ENCODE data around the gene ARHGAP18.
"Not testable (repeated sequence)": the region's sequence is repeated elsewhere in the genome, so short reads cannot be mapped to it uniquely, and the experiment has no call there.

The ARHGAP18 gene

GRCh38 chr6:129607581-129608186, 102.3 kb downstream of the ARHGAP18 start:
- DNase-seq, result no peak

DNA sequence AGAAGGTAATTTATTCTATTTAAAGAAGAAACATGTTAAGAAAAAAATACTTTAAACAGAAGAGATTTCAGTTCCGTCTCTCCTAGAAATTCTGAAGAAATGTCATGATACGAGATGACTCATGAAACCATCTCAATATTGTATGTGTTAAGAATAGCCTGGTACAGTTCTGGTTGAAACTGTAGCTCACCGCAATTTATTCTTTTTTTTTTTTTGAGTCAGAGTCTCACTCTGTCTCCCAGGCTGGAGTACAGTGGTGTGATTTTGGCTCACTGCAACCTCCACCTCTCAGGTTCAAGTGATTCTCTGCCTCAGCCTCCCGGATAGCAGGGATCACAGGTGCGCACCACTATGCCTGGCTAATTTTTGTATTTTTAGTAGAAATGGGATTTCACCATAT, 103.3 kb downstream of the ARHGAP18 start:
- DNase-seq, result no peak

DNA sequence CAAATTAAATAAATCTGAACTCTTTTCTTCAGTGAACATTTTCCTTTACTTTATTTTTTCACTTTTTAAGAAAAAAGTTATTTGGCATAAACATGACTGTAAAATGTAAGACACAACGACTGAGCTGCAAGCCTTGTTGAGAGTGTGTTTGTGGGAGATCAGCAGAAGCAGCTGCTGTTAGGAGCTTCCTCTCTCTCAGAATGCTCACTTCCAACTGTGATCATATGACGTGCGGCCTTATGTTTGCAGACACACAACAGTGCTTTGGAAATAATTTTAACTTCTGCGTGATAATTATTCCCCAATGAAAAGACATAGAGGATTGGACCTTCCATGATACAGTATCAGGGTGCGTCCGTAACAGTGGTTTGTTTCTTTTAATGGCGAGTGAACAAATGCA, 104.0 kb downstream of the ARHGAP18 start:
- DNase-seq, result no peak

- no peak for DNase-seq
Measured at GRCh38 chr6:129605095-129605494, 104.9 kb downstream of the ARHGAP18 start.

DNA sequence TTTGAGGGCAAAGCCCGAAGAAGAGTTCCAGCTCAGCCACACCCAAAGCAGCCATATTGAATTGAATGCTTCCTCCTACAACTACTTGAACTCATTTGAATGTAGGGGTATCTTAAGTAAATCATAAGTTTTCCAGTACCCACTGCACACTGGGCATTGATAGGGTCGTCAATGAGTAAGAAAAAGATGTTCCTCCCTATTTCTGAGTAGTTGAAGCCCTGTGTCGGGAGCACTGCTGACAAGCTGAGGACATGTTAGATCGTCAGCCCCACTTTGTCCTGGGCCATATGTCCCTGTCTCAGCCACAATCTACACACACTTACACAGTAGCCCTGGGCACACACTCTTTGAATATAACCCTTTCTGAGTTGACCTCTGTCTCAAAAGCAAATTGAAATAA, 105.7 kb downstream of the ARHGAP18 start:
- no peak for DNase-seq

DNA sequence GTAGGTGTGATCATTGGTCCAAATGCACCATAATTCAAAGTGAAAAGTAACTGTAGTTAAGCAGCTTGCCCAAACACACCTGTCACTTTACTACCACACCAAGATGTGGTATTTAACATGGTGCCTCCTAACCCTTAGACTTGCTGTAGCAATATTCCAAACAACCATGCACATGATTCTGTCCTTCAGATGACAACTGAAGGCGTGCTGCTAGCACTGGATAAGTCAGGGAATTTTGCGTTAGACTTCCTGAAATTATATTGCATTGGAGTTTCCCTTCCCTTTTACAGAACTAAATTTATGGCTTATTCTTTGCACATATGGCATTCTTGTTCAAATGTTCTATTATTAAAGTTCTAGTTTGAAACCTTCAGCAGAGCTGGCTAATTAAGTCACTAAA, 106.2 kb downstream of the ARHGAP18 start:
- no peak for DNase-seq

GRCh38 chr6:129601323-129601722, 108.7 kb downstream of the ARHGAP18 start:
- no peak for DNase-seq

DNA sequence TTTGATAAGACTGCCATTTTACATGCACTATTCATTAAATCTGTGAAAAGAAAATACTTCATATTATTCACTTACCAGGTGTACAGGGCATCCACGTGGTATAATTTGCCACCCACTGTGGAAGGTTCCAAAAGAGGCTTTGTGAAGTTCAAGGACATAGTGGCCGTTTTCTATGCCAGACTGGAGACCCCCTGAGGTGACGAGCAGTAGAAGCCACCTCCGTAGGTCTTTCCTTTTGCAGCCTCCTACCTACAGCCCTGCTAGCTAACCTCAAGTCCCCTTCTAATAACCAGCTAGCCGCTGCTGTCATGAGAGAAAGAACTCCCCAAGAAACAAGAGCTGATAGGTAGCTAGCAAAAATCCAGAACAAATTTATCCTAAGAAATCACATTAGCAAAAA, 110.5 kb downstream of the ARHGAP18 start:
- no peak for DNase-seq

GRCh38 chr6:129598244-129599187, 111.5 kb downstream of the ARHGAP18 start:
- no peak for DNase-seq

DNA sequence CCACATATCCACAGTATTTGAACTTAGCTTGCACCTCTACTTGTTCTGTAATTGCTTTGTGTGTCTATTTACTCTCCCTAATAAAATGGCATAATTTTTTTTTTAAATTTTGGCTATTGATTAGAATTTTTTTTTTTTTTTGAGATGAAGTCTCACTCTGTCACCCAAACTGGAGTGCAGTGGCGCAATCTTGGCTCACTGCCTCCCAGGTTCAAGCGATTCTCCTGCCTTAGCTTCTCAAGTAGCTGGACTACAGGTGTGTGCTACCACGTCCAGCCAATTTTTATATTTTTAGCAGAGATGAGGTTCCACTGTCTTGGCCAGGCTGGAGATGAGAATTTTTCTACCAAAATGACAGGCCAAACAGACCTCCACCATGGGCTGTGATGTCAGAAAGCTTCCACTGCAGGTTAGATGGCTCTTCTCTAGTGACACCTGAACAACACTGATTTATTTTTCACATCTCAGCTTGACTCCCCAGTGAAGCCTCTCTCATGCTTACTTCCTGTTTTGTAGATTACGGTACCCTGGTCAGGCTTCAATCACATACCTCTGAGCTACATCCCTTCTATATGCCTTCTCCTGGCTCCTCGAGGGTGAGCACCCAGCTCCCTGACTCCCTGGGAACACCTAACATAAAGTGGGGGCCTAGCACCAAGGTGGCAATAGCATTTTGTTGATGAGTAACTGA, 112.8 kb downstream of the ARHGAP18 start:
- no peak for DNase-seq

DNA sequence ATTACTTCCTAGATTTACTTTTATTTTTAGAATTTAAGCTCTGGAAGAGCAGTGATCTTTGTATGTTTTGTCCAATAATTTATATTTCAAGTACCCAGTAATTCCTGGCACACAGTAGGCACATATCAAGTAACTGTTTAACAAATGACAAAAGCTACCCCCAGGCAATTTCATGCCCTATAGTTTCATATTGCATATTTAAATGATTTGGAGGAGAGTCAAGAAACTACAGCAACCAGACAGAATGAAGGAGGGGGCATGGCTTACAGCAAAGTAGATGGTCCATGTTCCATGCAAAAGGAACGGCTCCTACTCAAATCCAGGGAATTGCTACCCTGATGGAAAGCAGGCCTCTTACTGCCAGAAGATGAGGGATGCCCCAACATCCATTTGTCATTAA, 113.5 kb downstream of the ARHGAP18 start:
- no peak for DNase-seq

DNA sequence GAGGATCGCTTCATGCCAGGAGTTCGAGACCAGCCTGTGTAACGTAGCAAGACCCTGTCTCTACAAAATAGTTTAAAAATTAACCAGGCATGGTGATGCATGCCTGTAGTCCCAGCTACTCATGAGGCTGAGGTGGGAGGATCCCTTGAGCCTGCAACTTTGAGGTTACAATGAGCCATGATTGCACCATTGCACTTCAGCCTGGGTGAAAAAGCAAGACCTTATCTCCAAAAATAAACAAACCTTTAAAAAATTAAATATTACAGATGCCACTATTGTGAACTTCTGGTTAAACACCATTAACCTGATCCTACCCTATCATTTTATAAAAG, 116.8 kb downstream of the ARHGAP18 start:
- DNase-seq, result no peak

DNA sequence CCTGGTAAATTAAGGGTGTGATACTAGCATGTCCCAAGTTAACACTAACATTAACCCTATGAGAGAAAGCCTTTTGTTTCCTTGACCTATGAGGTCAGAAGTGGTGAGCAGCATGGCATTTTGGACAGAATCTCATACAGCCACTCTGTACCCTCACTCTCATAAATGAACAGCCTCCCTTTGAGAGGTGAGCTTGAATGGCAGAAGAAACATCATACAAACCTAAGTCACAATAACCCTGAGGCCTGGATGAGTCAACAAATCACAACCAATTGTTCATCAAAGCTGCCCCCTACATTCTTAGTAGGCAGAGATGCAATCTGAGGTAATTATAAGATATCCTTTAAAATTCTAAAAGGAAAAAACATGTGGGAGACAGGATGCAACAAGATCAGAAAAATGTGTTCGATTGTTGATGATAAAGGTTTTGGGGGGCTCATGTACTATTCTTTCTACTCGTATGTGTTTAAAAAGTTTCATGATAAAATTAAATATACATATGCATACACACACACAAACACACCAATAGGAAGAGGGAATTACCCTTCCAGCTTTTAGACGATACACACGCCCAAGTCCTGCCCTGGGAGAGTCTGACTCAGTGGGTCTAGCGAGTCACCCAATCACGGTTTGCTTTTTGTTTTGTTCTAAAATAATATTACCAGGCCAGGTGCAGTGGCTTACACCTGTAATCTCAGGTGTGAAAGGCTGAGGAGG, 117.3 kb downstream of the ARHGAP18 start:
- DNase-seq, result no peak

DNA sequence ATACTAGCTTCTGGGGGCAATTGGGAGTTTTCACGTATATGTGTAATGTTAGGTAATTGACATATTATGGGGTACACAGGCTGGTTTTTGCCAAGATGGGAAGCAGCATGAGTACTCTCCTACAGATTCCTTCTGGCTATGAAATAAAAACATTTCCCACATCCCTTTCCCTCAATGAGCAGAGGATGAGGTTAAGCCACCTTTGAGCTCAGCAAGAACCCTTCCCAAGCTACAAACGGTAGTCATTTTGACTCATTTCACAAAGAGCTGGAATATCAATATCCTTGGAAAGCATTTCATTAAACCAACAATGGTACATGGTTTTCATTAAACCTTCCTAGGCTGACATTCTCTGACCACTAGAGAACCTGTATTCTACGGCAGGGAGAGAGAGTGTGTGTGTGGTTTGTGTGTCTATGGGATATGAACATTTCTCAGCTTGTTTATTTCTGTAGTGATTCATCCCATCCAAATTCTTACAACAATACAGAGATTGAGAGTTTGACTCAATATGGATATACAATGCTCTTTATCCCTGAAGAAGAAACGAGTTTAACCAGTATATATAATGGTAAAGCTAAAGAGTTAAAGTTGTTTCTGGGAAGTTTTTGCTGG, 119.5 kb downstream of the ARHGAP18 start:
- no peak for DNase-seq

DNA sequence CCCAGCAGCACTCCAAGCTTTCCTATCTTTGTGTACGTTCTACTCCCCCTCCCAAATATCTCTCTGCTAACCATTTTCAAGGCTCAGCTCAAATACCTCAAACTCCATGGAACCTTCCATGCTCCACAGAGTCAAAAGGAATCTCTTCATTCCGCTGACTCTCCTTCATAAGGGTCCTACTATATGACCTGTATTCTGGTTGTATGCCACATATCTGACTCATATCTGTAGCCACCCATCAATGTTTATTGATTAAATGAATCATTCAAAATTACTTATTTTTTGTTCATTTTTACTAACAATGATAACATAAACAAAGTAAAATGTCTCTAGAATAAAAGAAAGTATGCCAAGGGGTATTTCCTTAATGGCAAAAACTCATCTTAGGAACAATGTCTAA, 123.2 kb downstream of the ARHGAP18 start:
- DNase-seq, result no peak

GRCh38 chr6:129583866-129584265, 126.1 kb downstream of the ARHGAP18 start:
- no peak for DNase-seq

- no peak for DNase-seq
Measured at GRCh38 chr6:129578315-129578714, 131.7 kb downstream of the ARHGAP18 start.

DNA sequence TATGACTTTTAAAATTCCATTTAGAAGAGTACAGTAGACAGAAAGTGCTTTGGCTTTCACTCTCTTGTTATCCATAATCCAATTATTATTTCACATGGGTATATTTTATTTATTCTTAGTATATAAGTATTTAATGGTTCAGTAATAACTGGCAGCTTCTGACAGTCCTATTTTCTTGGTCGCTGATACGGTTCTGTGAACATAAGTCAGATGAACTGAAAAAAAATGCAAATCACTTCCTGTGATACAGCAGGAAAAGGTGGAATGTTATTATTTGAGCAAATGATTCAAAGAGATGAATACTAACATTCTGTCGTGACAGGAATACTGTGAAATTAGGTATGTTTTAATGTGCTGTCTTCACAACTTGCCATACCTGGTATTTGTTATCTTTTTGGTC, 132.3 kb downstream of the ARHGAP18 start:
- DNase-seq, result no peak

DNA sequence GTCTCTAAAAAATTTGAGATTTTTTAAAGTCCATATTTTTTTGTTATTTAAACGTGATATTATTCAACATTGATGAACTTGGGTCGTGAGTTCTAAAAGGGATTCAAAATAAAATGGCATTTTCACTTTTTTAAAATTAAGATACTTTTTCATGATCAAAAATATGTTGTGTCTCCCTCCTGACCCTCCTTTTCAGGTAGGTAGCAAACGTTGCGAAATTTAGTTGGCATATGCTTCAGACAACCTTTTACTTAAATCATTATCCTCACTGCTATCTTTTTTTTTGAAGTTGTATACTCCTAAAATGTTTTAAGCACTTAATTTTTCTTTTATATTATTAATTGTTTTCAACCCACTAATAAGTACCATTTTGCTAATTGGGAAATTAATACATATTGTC, 133.5 kb downstream of the ARHGAP18 start:
- no peak for DNase-seq

DNA sequence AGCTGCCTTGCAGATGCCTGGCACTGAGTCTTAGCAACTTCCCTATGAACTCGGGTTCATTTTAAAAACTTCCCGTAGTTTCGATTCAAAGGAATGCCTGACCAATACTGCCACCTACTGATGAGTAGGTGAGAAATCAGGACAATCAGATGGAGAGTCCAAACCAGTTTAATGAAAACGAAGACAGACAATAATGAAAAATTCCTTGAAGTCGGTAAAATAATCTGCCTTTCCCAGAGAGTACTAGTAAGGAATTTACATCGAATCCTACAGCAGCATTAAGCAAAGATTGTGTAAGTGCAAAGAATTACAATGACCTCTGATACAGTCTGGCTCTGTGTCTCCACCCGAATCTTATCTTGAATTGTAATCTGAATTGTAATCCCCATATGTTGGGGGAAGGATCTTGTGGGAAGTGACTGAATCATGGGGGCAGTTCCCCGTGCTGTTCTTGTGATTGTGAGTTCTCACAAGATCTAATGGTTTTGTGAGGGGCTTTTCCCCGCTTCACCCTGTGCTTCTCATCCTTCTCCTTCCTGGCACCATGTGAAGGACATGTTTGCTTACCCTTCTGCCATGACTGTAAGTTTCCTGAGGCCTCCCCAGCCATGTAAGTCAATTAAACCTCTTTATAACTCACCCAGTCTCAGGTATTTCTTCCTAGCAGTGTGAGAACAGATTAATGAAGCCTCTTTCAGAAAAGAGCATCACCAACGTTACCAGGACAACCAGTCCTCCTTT, 134.4 kb downstream of the ARHGAP18 start:
- DNase-seq, result no peak

- not testable (repeated sequence) for DNase-seq
Measured at GRCh38 chr6:129574605-129575004, 135.4 kb downstream of the ARHGAP18 start.

DNA sequence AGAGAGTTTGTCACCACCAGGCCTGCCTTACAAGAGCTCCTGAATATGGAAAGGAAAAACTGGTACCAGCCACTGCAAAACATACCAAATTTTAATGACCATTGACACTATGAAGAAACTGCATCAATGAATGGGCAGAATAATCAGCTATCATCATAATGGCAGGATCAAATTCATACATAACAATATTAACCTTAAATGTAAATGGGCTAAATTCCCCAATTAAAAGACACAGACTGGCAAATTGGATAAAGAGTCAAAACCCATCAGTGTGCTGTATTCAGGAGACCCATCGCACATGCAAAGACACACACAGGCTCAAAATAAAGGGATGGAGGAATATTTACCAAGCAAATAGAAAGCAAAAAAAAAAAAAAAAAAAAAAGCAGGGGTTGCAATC, 139.0 kb downstream of the ARHGAP18 start:
- DNase-seq, result not testable (repeated sequence)

Measured in stimulated activated CD4-positive, alpha-beta T cell treated with anti-CD3 and anti-CD28 coated beads, Interleukin-2, amount 100 ng/mL, for 48 hours (primary cell).